HEK293 (cell line): Measurements from ENCODE around the gene SLC23A3.

Source experiments
- EGR2 ChIP-seq: fragments of 450-650 bp; formaldehyde crosslinking; IDR thresholded peaks from 2 replicates; pipeline ENCODE4 v1.5.1; 2016; ENCODE audit warnings: low read depth, missing biosample characterization, missing genetic modification characterization
- HOXC10 ChIP-seq: sonication (generic); formaldehyde crosslinking; IDR thresholded peaks from 2 replicates; pipeline ENCODE4 v1.8.1; 2023; ENCODE audit warnings: mild to moderate bottlenecking, missing genetic modification reagents
- MYNN ChIP-seq: fragments of 450-650 bp; formaldehyde crosslinking; IDR thresholded peaks from 2 replicates; pipeline ENCODE4 v1.5.1; 2016; ENCODE audit warnings: missing biosample characterization, missing genetic modification characterization, borderline replicate concordance
- OVOL3 ChIP-seq: fragments of 450-650 bp; formaldehyde crosslinking; IDR thresholded peaks from 2 replicates; pipeline ENCODE4 v1.5.1; 2016; ENCODE audit warnings: missing biosample characterization, missing genetic modification characterization
- SETDB1 ChIP-seq: IDR thresholded peaks from one replicate; pipeline ENCODE4 v1.6.1; 2017; ENCODE audit warnings: mild to moderate bottlenecking, low read length, moderate library complexity, mixed read lengths; ENCODE audit not compliant: insufficient read length
- SP2 ChIP-seq: fragments of 450-650 bp; formaldehyde crosslinking; IDR thresholded peaks from 2 replicates; pipeline ENCODE4 v1.5.1; 2016; ENCODE audit warnings: missing biosample characterization, missing genetic modification characterization
- TRIM28 ChIP-seq: IDR thresholded peaks from 2 replicates; pipeline ENCODE4 v1.6.1; 2011; ENCODE audit warnings: low read length, control low read depth, borderline replicate concordance
- ZBTB21 ChIP-seq: fragments of 450-650 bp; formaldehyde crosslinking; IDR thresholded peaks from 2 replicates; pipeline ENCODE4 v1.5.1; 2017; ENCODE audit warnings: missing biosample characterization, missing genetic modification characterization
- ZNF114 ChIP-seq: fragments of 450-650 bp; formaldehyde crosslinking; IDR thresholded peaks from 2 replicates; pipeline ENCODE4 v1.5.0; 2017; ENCODE audit warnings: missing biosample characterization, missing genetic modification characterization
- ZNF133 ChIP-seq: fragments of 450-650 bp; formaldehyde crosslinking; IDR thresholded peaks from 2 replicates; pipeline ENCODE4 v1.5.1; 2016; ENCODE audit warnings: missing biosample characterization, missing genetic modification characterization
- ZNF146 ChIP-seq: fragments of 450-650 bp; formaldehyde crosslinking; IDR thresholded peaks from 2 replicates; pipeline ENCODE4 v1.5.1; 2016; ENCODE audit warnings: missing biosample characterization, missing genetic modification characterization
- ZNF23 ChIP-seq: fragments of 450-650 bp; formaldehyde crosslinking; IDR thresholded peaks from 2 replicates; pipeline ENCODE4 v1.5.1; 2016; ENCODE audit warnings: missing biosample characterization, missing genetic modification characterization, borderline replicate concordance
- ZNF350 ChIP-seq: fragments of 450-650 bp; formaldehyde crosslinking; IDR thresholded peaks from 2 replicates; pipeline ENCODE4 v1.5.0; 2017; ENCODE audit warnings: missing biosample characterization, mild to moderate bottlenecking, missing genetic modification characterization
- ZNF354C ChIP-seq: fragments of 450-650 bp; formaldehyde crosslinking; IDR thresholded peaks from 2 replicates; pipeline ENCODE4 v1.5.1; 2016; ENCODE audit warnings: missing biosample characterization, missing genetic modification characterization, low read depth, borderline replicate concordance
- ZNF416 ChIP-seq: fragments of 450-650 bp; formaldehyde crosslinking; IDR thresholded peaks from 2 replicates; pipeline ENCODE4 v1.5.1; 2016; ENCODE audit warnings: missing biosample characterization, missing genetic modification characterization
- ZNF529 ChIP-seq: fragments of 450-650 bp; formaldehyde crosslinking; IDR thresholded peaks from 2 replicates; pipeline ENCODE4 v1.5.1; 2017; ENCODE audit warnings: missing genetic modification characterization, missing biosample characterization; ENCODE audit not compliant: insufficient replicate concordance
- ZNF558 ChIP-seq: fragments of 450-650 bp; formaldehyde crosslinking; IDR thresholded peaks from 2 replicates; pipeline ENCODE4 v1.5.1; 2016; ENCODE audit warnings: missing biosample characterization, missing genetic modification characterization
- ZNF623 ChIP-seq: fragments of 450-650 bp; formaldehyde crosslinking; IDR thresholded peaks from 2 replicates; pipeline ENCODE4 v1.5.1; 2016; ENCODE audit warnings: missing biosample characterization, missing genetic modification characterization
- ZNF654 ChIP-seq: fragments of 450-650 bp; formaldehyde crosslinking; IDR thresholded peaks from 2 replicates; pipeline ENCODE4 v1.5.1; 2016; ENCODE audit warnings: low read depth, missing biosample characterization, missing genetic modification characterization
- TF ChIP-seq, protein P1 (sequence below): fragments of 450-650 bp; formaldehyde crosslinking; IDR thresholded peaks from 2 replicates; pipeline ENCODE4 v1.5.1; 2016; ENCODE audit warnings: missing biosample characterization, missing genetic modification characterization
- TF ChIP-seq, protein P2 (sequence below): fragments of 450-650 bp; formaldehyde crosslinking; IDR thresholded peaks from 2 replicates; pipeline ENCODE4 v1.5.1; 2017; ENCODE audit warnings: missing biosample characterization, missing genetic modification characterization
- TF ChIP-seq, protein P3 (sequence below): fragments of 450-650 bp; formaldehyde crosslinking; IDR thresholded peaks from 2 replicates; pipeline ENCODE4 v1.5.1; 2016; ENCODE audit warnings: missing biosample characterization, missing genetic modification characterization
- TF ChIP-seq, protein P4 (sequence below): fragments of 450-650 bp; formaldehyde crosslinking; IDR thresholded peaks from 2 replicates; pipeline ENCODE4 v1.5.1; 2016; ENCODE audit warnings: missing biosample characterization, missing genetic modification characterization
- TF ChIP-seq, protein P5 (sequence below): fragments of 450-650 bp; formaldehyde crosslinking; IDR thresholded peaks from 2 replicates; pipeline ENCODE4 v1.5.1; 2016; ENCODE audit warnings: missing biosample characterization, missing genetic modification characterization
- TF ChIP-seq, protein P6 (sequence below): fragments of 450-650 bp; formaldehyde crosslinking; IDR thresholded peaks from 2 replicates; pipeline ENCODE4 v1.5.1; 2016; ENCODE audit warnings: missing biosample characterization, missing genetic modification characterization, low read depth
- TF ChIP-seq, protein P7 (sequence below): fragments of 450-650 bp; formaldehyde crosslinking; IDR thresholded peaks from 2 replicates; pipeline ENCODE4; 2016; ENCODE audit warnings: missing biosample characterization, missing genetic modification characterization

SLC23A3 gene

DNA sequence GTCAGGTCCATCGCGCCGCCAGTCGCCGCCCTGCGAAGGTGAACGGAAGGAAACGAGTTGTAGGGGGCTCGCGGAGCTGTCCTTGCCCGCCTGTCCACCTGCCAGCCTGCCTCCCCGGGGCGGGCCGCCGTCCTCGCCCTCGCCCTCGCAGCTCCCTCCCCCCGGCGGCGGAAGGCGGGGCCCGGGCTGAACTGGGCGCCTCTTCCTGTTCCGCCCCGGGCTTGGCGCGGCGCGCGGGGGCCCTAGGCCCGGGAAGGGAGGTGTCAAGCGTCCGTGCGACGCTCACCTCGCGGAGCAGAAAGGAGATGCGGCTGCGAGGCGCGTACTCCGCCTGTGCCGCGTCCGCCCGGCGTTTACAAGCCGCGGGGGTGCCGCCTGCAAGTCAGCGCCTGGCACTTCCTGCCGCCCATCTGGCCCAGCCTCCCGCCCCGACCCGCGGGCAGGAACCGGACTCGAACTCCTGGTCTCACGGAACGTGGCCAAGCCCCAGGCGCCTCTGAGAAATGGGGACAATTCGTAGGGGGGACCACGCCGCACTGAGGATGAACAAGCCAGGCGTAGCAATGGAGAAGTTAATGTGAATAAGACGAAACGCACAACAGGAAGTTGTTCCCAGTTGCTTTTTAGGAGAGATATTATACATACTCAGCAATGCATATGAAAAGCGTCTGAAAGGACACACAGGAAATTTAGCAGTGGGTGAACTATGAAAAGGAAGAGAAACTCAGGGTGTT lies 7.2 kb upstream of the SLC23A3 start, which contains the start of gene CNPPD1 (continued):
- TF ChIP-seq SETDB1 (no peak), SP2 (peak; percentile 82), ZNF23 (tag by site-specific recombination) (no peak), ZNF350 (no peak), ZNF416 (tag by site-specific recombination) (no peak), ZNF114 (no peak), ZNF529 (tag by site-specific recombination) (no peak), ZNF558 (tag by site-specific recombination) (no peak), OVOL3 (tag by site-specific recombination) (no peak), ZBTB21 (tag by site-specific recombination) (no peak), TRIM28 (no peak), HOXC10 (no peak), ZNF133 (tag by site-specific recombination) (no peak), MYNN (tag by site-specific recombination) (no peak), ZNF623 (tag by site-specific recombination) (no peak), ZNF654 (tag by site-specific recombination) (no peak), ZNF146 (tag by site-specific recombination) (no peak), ZNF354C (tag by site-specific recombination) (no peak), EGR2 (tag by site-specific recombination) (0 out of 2 replicates have a peak, but pooled peaks have one; percentile 27)
- TF ChIP-seq, protein P1, sequence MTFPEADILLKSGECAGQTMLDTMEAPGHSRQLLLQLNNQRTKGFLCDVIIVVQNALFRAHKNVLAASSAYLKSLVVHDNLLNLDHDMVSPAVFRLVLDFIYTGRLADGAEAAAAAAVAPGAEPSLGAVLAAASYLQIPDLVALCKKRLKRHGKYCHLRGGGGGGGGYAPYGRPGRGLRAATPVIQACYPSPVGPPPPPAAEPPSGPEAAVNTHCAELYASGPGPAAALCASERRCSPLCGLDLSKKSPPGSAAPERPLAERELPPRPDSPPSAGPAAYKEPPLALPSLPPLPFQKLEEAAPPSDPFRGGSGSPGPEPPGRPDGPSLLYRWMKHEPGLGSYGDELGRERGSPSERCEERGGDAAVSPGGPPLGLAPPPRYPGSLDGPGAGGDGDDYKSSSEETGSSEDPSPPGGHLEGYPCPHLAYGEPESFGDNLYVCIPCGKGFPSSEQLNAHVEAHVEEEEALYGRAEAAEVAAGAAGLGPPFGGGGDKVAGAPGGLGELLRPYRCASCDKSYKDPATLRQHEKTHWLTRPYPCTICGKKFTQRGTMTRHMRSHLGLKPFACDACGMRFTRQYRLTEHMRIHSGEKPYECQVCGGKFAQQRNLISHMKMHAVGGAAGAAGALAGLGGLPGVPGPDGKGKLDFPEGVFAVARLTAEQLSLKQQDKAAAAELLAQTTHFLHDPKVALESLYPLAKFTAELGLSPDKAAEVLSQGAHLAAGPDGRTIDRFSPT (tag by site-specific recombination), result peak; percentile 93
- TF ChIP-seq, protein P2, sequence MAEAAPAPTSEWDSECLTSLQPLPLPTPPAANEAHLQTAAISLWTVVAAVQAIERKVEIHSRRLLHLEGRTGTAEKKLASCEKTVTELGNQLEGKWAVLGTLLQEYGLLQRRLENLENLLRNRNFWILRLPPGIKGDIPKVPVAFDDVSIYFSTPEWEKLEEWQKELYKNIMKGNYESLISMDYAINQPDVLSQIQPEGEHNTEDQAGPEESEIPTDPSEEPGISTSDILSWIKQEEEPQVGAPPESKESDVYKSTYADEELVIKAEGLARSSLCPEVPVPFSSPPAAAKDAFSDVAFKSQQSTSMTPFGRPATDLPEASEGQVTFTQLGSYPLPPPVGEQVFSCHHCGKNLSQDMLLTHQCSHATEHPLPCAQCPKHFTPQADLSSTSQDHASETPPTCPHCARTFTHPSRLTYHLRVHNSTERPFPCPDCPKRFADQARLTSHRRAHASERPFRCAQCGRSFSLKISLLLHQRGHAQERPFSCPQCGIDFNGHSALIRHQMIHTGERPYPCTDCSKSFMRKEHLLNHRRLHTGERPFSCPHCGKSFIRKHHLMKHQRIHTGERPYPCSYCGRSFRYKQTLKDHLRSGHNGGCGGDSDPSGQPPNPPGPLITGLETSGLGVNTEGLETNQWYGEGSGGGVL (tag by site-specific recombination), result peak; percentile 85
- TF ChIP-seq, protein P3, sequence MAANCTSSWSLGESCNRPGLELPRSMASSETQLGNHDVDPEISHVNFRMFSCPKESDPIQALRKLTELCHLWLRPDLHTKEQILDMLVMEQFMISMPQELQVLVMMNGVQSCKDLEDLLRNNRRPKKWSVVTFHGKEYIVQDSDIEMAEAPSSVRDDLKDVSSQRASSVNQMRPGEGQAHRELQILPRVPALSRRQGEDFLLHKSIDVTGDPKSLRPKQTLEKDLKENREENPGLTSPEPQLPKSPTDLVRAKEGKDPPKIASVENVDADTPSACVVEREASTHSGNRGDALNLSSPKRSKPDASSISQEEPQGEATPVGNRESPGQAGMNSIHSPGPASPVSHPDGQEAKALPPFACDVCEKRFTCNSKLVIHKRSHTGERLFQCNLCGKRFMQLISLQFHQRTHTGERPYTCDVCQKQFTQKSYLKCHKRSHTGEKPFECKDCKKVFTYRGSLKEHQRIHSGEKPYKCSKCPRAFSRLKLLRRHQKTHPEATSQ (tag by site-specific recombination), result no peak
- TF ChIP-seq, protein P4, sequence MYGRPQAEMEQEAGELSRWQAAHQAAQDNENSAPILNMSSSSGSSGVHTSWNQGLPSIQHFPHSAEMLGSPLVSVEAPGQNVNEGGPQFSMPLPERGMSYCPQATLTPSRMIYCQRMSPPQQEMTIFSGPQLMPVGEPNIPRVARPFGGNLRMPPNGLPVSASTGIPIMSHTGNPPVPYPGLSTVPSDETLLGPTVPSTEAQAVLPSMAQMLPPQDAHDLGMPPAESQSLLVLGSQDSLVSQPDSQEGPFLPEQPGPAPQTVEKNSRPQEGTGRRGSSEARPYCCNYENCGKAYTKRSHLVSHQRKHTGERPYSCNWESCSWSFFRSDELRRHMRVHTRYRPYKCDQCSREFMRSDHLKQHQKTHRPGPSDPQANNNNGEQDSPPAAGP (tag by site-specific recombination), result peak; percentile 26; the same call in 1 of the 2 replicates
- TF ChIP-seq, protein P5, sequence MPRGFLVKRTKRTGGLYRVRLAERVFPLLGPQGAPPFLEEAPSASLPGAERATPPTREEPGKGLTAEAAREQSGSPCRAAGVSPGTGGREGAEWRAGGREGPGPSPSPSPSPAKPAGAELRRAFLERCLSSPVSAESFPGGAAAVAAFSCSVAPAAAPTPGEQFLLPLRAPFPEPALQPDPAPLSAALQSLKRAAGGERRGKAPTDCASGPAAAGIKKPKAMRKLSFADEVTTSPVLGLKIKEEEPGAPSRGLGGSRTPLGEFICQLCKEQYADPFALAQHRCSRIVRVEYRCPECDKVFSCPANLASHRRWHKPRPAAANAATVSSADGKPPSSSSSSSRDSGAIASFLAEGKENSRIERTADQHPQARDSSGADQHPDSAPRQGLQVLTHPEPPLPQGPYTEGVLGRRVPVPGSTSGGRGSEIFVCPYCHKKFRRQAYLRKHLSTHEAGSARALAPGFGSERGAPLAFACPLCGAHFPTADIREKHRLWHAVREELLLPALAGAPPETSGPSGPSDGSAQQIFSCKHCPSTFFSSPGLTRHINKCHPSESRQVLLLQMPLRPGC (tag by site-specific recombination), result no peak
- TF ChIP-seq, protein P6, sequence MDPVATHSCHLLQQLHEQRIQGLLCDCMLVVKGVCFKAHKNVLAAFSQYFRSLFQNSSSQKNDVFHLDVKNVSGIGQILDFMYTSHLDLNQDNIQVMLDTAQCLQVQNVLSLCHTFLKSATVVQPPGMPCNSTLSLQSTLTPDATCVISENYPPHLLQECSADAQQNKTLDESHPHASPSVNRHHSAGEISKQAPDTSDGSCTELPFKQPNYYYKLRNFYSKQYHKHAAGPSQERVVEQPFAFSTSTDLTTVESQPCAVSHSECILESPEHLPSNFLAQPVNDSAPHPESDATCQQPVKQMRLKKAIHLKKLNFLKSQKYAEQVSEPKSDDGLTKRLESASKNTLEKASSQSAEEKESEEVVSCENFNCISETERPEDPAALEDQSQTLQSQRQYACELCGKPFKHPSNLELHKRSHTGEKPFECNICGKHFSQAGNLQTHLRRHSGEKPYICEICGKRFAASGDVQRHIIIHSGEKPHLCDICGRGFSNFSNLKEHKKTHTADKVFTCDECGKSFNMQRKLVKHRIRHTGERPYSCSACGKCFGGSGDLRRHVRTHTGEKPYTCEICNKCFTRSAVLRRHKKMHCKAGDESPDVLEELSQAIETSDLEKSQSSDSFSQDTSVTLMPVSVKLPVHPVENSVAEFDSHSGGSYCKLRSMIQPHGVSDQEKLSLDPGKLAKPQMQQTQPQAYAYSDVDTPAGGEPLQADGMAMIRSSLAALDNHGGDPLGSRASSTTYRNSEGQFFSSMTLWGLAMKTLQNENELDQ, result no peak
- TF ChIP-seq, protein P7, sequence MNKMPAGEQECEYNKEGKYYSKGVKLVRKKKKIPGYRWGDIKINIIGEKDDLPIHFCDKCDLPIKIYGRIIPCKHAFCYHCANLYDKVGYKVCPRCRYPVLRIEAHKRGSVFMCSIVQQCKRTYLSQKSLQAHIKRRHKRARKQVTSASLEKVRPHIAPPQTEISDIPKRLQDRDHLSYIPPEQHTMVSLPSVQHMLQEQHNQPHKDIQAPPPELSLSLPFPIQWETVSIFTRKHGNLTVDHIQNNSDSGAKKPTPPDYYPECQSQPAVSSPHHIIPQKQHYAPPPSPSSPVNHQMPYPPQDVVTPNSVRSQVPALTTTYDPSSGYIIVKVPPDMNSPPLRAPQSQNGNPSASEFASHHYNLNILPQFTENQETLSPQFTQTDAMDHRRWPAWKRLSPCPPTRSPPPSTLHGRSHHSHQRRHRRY (tag by site-specific recombination), result no peak
